Ectodermal cell (in vitro differentiated cells): ENCODE data around the gene FAM114A2. TPM values are rescaled to one million over a fixed set of nuclear protein-coding genes. Genes with fewer than 3 reads are reported as not detected.

Experiments used
- H3K27ac ChIP-seq: 2 replicates; pipeline ENCODE4 v1.7.0; 2013; ENCODE audit warnings: mild to moderate bottlenecking, low read depth, low read length; ENCODE audit not compliant: insufficient read depth, poor library complexity, severe bottlenecking
- H3K27me3 ChIP-seq: 2 replicates; pipeline ENCODE4 v1.7.0; 2013; ENCODE audit warnings: mild to moderate bottlenecking, low read length; ENCODE audit not compliant: insufficient read depth, control insufficient read depth, poor library complexity, severe bottlenecking
- H3K36me3 ChIP-seq: one replicate; pipeline ENCODE4 v1.7.0; 2013; ENCODE audit warnings: low read length; ENCODE audit not compliant: control insufficient read depth, insufficient read depth
- H3K4me1 ChIP-seq: one replicate; pipeline ENCODE4 v1.7.0; 2013; ENCODE audit warnings: low read length; ENCODE audit not compliant: control insufficient read depth, insufficient read depth
- H3K4me3 ChIP-seq: 2 replicates; pipeline ENCODE4 v1.7.0; 2013; ENCODE audit warnings: low read depth, low read length, control low read depth; ENCODE audit not compliant: insufficient read depth
- H3K9me3 ChIP-seq: 2 replicates; pipeline ENCODE4 v1.7.0; 2013; ENCODE audit warnings: mild to moderate bottlenecking, low read length, moderate library complexity; ENCODE audit not compliant: control insufficient read depth
- WGBS, 2 experiments: methylation state at CpG; one replicate each; pipeline ENCODE4 v1.1.7; 2013; ENCODE audit warnings: missing lambda C conversion rate in 2 of 2; 5-methylcytosine and 5-hydroxymethylcytosine counted together
- polyA plus RNA-seq, 4 experiments: library from polyadenylated mRNA; stranded (reverse); fragments of 50-300 nt; gene quantifications; one replicate each; pipeline ENCODE4 v1.2.3, GENCODE V29; 2013

Gene FAM114A2
- polyA plus RNA-seq (2013, experiment 1 of 4), result 19.3 TPM
- 27.7 TPM for polyA plus RNA-seq (2013, experiment 2 of 4)
- polyA plus RNA-seq (2013, experiment 3 of 4), result 14.0 TPM
- polyA plus RNA-seq (2013, experiment 4 of 4), result 17.6 TPM

GRCh38 chr5:154038707-154039457 lies at the start of gene FAM114A2, which contains the start of gene MFAP3:
TSS of gene FAM114A2 (minus strand) at chr5:154038910. CDS start at chr5:154034953, 3,957 bp downstream.
TSS of gene MFAP3 (plus strand) at chr5:154038967. CDS start at chr5:154049723, 10,756 bp downstream.
- peaks cover 7% of the 10 kb centered on the region for H3K4me1 ChIP-seq
- no peaks in the 10 kb centered on the region for H3K36me3 ChIP-seq
- H3K9me3 ChIP-seq, result no peaks in the 10 kb centered on the region
- H3K27ac ChIP-seq, result no peak within 1 kb of the TSS
- H3K27me3 ChIP-seq, result no peaks in the 10 kb centered on the region
- 1% methylated on average over 51 of the region's 51 CpGs for WGBS, 2 experiments
- peak within 1 kb of the TSS; percentile 86 for H3K4me3 ChIP-seq

- H3K27ac ChIP-seq, result no peak overlapping the region
Observed at GRCh38 chr5:154087260-154087659, 48.5 kb upstream of the FAM114A2 start.

GRCh38 chr5:154086641-154087040 lies 47.9 kb upstream of the FAM114A2 start:
- Histone ChIP-seq H3K9me3 (no peaks in the 10 kb centered on the region), H3K27ac (peak overlapping the region; percentile 70), H3K27me3 (no peaks in the 10 kb centered on the region), H3K4me3 (no peak overlapping the region), H3K36me3 (no peaks in the 10 kb centered on the region), H3K4me1 (peaks cover 41% of the 10 kb centered on the region)
- 74 to 85% methylated on average over 4 of the region's 4 CpGs for WGBS, 2 experiments

More at GRCh38 chr5:154087260-154087659, 48.5 kb upstream of the FAM114A2 start:
- no peaks in the 10 kb centered on the region for H3K27me3 ChIP-seq
- H3K4me1 ChIP-seq, result peaks cover 47% of the 10 kb centered on the region
- H3K9me3 ChIP-seq, result no peaks in the 10 kb centered on the region
- WGBS, 2 experiments, result 33 to 51% methylated on average over 1 to 2 of the region's 2 CpGs
- no peaks in the 10 kb centered on the region for H3K36me3 ChIP-seq
- no peak overlapping the region for H3K4me3 ChIP-seq

GRCh38 chr5:154086146-154086545 lies 47.4 kb upstream of the FAM114A2 start:
- WGBS, 2 experiments, result 6 to 11% methylated on average over 3 of the region's 3 CpGs
- H3K36me3 ChIP-seq, result no peaks in the 10 kb centered on the region
- no peak overlapping the region for H3K4me3 ChIP-seq
- peak overlapping the region; percentile 70 for H3K27ac ChIP-seq
- no peaks in the 10 kb centered on the region for H3K9me3 ChIP-seq
- no peaks in the 10 kb centered on the region for H3K27me3 ChIP-seq
- H3K4me1 ChIP-seq, result peaks cover 37% of the 10 kb centered on the region

- Histone ChIP-seq H3K27me3 (no peaks in the 10 kb centered on the region), H3K4me3 (no peak overlapping the region), H3K27ac (no peak overlapping the region), H3K36me3 (no peaks in the 10 kb centered on the region), H3K9me3 (no peaks in the 10 kb centered on the region), H3K4me1 (peaks cover 37% of the 10 kb centered on the region)
- 64 to 74% methylated on average over 5 of the region's 5 CpGs for WGBS, 2 experiments
Observed at GRCh38 chr5:154084062-154084639, 45.4 kb upstream of the FAM114A2 start.

- H3K4me3 ChIP-seq, result no peak overlapping the region
- WGBS, 2 experiments, result 90 to 93% methylated on average over 2 of the region's 2 CpGs
- H3K27ac ChIP-seq, result no peak overlapping the region
- H3K4me1 ChIP-seq, result peaks cover 27% of the 10 kb centered on the region
- no peaks in the 10 kb centered on the region for H3K36me3 ChIP-seq
- no peaks in the 10 kb centered on the region for H3K9me3 ChIP-seq
- H3K27me3 ChIP-seq, result peaks cover 3% of the 10 kb centered on the region
Observed at GRCh38 chr5:154081246-154081645, 42.5 kb upstream of the FAM114A2 start.

GRCh38 chr5:154078272-154078671 lies 39.6 kb upstream of the FAM114A2 start:
- Histone ChIP-seq H3K27ac (no peak overlapping the region), H3K36me3 (no peaks in the 10 kb centered on the region), H3K4me3 (no peak overlapping the region), H3K27me3 (peaks cover 3% of the 10 kb centered on the region), H3K4me1 (peaks cover 5% of the 10 kb centered on the region), H3K9me3 (no peaks in the 10 kb centered on the region)
- WGBS, 2 experiments, result 4 to 30% methylated on average over 1 of the region's 1 CpG

- no peaks in the 10 kb centered on the region for H3K36me3 ChIP-seq
- H3K4me3 ChIP-seq, result no peak overlapping the region
- peaks cover 3% of the 10 kb centered on the region for H3K27me3 ChIP-seq
- WGBS, 2 experiments, result 77 to 81% methylated on average over 1 of the region's 1 CpG
- H3K4me1 ChIP-seq, result peaks cover 6% of the 10 kb centered on the region
- no peaks in the 10 kb centered on the region for H3K9me3 ChIP-seq
- H3K27ac ChIP-seq, result no peak overlapping the region
Observed at GRCh38 chr5:154077696-154078095, 39.0 kb upstream of the FAM114A2 start.

- WGBS, 2 experiments, result 76 to 77% methylated on average over 5 of the region's 5 CpGs
- H3K27ac ChIP-seq, result no peak overlapping the region
Observed at GRCh38 chr5:154076240-154076922, 37.7 kb upstream of the FAM114A2 start.

More at GRCh38 chr5:154076240-154076922, 37.7 kb upstream of the FAM114A2 start:
- no peak overlapping the region for H3K4me3 ChIP-seq
- H3K27me3 ChIP-seq, result peaks cover 3% of the 10 kb centered on the region
- H3K9me3 ChIP-seq, result no peaks in the 10 kb centered on the region
- peaks cover 9% of the 10 kb centered on the region for H3K4me1 ChIP-seq
- no peaks in the 10 kb centered on the region for H3K36me3 ChIP-seq
